ENCODE results near the gene PRDM15.

The PRDM15 gene

DNA sequence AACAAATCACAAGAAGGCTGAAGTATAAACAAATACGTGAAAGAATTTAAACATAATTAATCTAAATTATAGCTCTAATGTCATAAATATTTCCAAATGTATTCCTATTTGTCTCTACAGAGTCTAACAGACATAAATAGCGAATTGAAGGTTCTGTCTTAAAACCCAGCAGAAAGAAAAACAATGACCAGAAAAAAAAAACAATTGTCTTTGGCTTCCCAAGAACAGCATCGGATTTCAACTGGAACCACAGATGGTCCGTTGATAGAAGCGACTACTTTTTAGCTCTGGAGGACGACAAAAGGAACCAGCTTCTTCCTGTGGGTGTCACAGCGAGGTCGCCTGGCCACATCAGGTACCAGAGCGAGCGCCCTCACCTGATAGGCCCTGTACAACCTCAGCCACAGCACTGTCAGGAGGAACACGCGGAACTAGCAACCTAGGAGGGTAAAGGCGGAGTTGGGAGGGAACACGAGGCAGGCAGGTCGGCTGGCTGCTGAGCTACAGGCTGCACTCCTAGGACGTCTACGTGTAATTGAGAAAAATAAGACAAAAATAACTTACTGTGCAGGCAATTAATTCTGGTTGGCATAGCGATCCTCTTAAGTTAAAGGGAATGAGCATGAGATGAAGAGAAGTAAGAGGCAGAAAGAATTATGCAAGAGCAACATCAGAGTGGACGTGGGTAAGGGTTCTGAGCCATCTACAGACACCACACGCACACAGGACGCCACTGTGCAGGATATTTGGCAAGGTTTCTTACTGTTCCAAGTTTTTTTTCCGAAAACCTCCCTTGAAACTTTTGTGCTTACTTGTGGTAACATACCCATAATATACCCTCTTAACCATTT is 16.7 kb upstream of the PRDM15 start:
- DNase-seq, result no peak

DNA sequence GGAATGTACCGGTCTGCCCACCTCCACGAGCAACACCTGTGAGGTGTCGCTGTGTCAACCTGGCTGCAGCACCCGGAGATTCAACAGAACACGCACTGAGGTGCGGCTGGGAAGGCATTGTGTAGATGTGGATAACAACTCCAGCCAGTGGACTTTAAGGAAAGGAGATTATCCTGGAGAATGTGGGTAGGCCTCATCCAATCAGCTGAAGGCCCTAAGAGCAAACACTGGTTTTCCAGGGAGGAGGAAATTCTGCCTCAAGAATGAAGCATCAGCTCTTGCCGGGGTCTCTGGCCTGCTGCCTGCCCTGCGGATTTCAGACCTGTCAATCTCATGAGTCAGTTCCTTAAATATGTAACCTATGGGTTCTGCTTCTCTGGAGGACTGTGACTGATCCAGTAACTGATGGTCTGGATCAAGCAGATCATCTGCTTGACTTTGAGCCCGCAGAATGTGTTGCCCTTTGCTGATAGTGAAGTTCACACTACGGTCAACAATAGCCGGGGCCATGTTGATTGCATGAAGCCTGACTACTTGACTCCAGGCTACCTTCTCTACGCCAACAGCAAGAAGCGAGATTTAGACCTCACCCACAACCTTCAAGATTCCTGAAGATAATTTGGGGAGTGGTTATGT is 15.9 kb upstream of the PRDM15 start:
- Histone ChIP-seq H3K36me3 (peaks cover 20 to 73% (median 34%) of the 10 kb centered on the region in 3 donors), H3K27ac (peak overlapping the region in 1 of 2 donors; percentile 31), H3K4me1 (peaks cover 0 to 18% (median 13%) of the 10 kb centered on the region in 4 donors), H3K27me3 (no peaks in the 10 kb centered on the region), H3K4me3 (no peak overlapping the region), H3K9me3 (no peaks in the 10 kb centered on the region)
- TF ChIP-seq, protein P1, sequence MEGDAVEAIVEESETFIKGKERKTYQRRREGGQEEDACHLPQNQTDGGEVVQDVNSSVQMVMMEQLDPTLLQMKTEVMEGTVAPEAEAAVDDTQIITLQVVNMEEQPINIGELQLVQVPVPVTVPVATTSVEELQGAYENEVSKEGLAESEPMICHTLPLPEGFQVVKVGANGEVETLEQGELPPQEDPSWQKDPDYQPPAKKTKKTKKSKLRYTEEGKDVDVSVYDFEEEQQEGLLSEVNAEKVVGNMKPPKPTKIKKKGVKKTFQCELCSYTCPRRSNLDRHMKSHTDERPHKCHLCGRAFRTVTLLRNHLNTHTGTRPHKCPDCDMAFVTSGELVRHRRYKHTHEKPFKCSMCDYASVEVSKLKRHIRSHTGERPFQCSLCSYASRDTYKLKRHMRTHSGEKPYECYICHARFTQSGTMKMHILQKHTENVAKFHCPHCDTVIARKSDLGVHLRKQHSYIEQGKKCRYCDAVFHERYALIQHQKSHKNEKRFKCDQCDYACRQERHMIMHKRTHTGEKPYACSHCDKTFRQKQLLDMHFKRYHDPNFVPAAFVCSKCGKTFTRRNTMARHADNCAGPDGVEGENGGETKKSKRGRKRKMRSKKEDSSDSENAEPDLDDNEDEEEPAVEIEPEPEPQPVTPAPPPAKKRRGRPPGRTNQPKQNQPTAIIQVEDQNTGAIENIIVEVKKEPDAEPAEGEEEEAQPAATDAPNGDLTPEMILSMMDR (IDR thresholded peaks at IDR 0.05), result no peak
- intact Hi-C loops (cut with DNase I; ENCODE audit: low total_unique reads), result no loop called here
- DNase-seq, result no peak

More for the DNA sequence above, 16.7 kb upstream of the PRDM15 start:
- peak overlapping the region in 1 of 2 donors; percentile 31 for H3K27ac ChIP-seq
- H3K36me3 ChIP-seq, result peaks cover 27 to 80% (median 42%) of the 10 kb centered on the region in 3 donors
- peaks cover 0 to 18% (median 13%) of the 10 kb centered on the region in 4 donors for H3K4me1 ChIP-seq
- no peak overlapping the region for H3K4me3 ChIP-seq
- TF ChIP-seq, protein P1 (IDR thresholded peaks at IDR 0.05), result no peak
- H3K9me3 ChIP-seq, result no peaks in the 10 kb centered on the region
- no peaks in the 10 kb centered on the region for H3K27me3 ChIP-seq
- intact Hi-C loops (cut with DNase I; ENCODE audit: low total_unique reads), result no loop called here

DNA sequence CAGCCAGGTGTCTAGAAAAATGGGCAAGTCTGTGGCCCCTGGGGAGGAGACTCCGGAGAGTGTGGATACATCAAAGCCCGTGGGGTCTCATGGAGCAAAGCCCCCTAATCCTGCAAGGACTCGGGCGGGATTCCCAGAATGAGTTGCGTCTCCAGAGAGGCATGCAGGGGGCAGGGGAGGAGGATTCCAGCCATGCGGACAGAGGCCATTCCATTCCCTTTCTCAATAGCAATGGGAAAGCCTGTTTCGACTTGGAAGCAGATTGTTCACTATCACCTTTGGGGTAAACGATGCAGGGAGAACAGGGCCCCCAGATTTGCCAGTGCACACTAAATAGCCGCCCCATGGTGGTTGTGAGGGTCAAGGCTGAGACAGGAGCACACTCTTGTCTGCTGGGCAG is 15.4 kb upstream of the PRDM15 start:
- intact Hi-C loops (cut with DNase I; ENCODE audit: low total_unique reads), result no loop called here
- H3K36me3 ChIP-seq, result peaks cover 15 to 69% (median 29%) of the 10 kb centered on the region in 3 donors
- no peak overlapping the region for H3K4me3 ChIP-seq
- H3K27ac ChIP-seq, result no peak overlapping the region
- H3K9me3 ChIP-seq, result no peaks in the 10 kb centered on the region
- peaks cover 0 to 18% (median 13%) of the 10 kb centered on the region in 4 donors for H3K4me1 ChIP-seq
- no peaks in the 10 kb centered on the region for H3K27me3 ChIP-seq
- TF ChIP-seq, protein P1 (IDR thresholded peaks at IDR 0.05), result no peak
- no peak for DNase-seq

DNA sequence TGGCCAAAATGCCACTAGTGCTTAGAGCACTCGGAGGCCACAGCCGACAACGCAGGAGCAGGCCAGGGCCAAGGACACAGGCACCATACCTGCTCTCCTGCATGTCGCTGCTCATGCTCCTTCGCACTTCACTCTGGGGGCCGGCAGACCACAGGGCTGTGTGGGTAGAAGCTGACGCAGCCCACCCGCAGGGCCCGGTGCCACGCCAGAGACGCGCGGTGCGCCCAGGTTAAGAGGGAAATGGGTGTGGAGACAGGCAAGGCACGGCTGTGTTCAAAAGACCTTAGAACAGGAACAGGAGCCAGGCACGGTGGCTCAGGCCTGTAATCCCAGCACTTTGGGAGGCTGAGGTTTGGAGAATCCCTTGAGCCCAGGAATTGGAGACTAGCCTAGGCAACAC is 13.6 kb upstream of the PRDM15 start:
- H3K9me3 ChIP-seq, result no peaks in the 10 kb centered on the region
- no peak for DNase-seq
- intact Hi-C loops (cut with DNase I; ENCODE audit: low total_unique reads), result no loop called here
- no peak overlapping the region for H3K27ac ChIP-seq
- H3K4me1 ChIP-seq, result peaks cover 0 to 18% (median 13%) of the 10 kb centered on the region in 4 donors
- H3K27me3 ChIP-seq, result no peaks in the 10 kb centered on the region
- peaks cover 0 to 69% (median 23%) of the 10 kb centered on the region in 3 donors for H3K36me3 ChIP-seq
- no peak overlapping the region for H3K4me3 ChIP-seq
- TF ChIP-seq, protein P1 (IDR thresholded peaks at IDR 0.05), result no peak

DNA sequence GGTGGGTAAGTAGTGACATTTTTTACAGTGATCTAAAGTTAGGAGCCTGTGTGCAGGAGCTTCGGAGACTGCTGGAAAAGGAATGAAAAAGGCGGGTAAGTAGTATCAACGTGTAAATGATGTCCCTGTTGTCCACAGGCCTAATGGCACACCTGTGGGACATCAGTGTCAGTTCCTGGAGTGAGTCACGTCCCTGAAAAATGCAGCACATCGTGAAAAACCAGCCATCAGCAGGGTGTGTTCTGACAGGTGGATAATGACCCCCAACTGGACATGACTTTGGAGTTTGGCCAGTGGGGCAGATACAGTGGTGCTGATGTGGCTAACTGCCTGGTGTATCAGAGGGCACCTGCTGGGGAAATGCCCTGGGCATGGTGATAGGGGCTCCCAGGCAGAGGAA is 12.0 kb upstream of the PRDM15 start:
- intact Hi-C loops (cut with DNase I; ENCODE audit: low total_unique reads), result no loop called here
- TF ChIP-seq, protein P1 (IDR thresholded peaks at IDR 0.05), result no peak
- peaks cover 0 to 67% (median 24%) of the 10 kb centered on the region in 3 donors for H3K36me3 ChIP-seq

More for the DNA sequence above, 12.0 kb upstream of the PRDM15 start:
- H3K27me3 ChIP-seq, result no peaks in the 10 kb centered on the region
- H3K27ac ChIP-seq, result no peak overlapping the region
- no peak overlapping the region for H3K4me3 ChIP-seq
- peaks cover 0 to 7% (median 6%) of the 10 kb centered on the region in 4 donors for H3K4me1 ChIP-seq
- no peaks in the 10 kb centered on the region for H3K9me3 ChIP-seq
- no peak for DNase-seq

All from tibial artery (tissue), 4 donors.